Measurements from ENCODE around the gene SUMO3.

DNA sequence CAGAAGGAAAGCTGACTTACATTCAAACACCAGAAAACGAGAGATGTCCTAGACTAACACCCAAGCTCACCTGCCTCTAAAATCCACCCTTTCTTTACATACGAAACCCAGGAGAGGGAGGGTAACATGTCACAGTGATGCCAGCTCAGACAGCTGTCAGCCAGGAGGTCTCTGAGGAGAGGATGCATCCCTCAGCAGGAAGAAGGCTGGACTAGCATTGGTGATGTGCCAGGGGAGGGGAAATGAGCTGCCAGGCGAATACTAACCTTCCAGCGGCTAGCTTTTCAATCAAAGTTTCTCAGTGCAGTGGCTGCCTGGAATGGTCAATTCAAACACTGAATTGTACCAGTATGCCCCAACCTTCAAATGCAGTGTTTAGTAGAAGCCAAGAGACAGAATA is 12.6 kb downstream of the SUMO3 start:
- TF ChIP-seq PCBP2 (optimal IDR thresholded peaks at IDR 0.05; ENCODE audit: low read depth, low read length, poor library complexity, severe bottlenecking) (no peak), ZBTB3 (CRISPR knock-in tag; IDR thresholded peaks at IDR 0.05; ENCODE audit: borderline replicate concordance, low read depth) (no peak), HDAC2 (CRISPR knock-in tag; IDR thresholded peaks at IDR 0.05) (no peak), SUZ12 (IDR thresholded peaks at IDR 0.05; ENCODE audit: low read depth, low read length) (no peak), TBP (CRISPR knock-in tag; IDR thresholded peaks at IDR 0.05) (no peak)
